ENCODE data around the gene MARCO.

Gene MARCO, protein sequence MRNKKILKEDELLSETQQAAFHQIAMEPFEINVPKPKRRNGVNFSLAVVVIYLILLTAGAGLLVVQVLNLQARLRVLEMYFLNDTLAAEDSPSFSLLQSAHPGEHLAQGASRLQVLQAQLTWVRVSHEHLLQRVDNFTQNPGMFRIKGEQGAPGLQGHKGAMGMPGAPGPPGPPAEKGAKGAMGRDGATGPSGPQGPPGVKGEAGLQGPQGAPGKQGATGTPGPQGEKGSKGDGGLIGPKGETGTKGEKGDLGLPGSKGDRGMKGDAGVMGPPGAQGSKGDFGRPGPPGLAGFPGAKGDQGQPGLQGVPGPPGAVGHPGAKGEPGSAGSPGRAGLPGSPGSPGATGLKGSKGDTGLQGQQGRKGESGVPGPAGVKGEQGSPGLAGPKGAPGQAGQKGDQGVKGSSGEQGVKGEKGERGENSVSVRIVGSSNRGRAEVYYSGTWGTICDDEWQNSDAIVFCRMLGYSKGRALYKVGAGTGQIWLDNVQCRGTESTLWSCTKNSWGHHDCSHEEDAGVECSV

DNA sequence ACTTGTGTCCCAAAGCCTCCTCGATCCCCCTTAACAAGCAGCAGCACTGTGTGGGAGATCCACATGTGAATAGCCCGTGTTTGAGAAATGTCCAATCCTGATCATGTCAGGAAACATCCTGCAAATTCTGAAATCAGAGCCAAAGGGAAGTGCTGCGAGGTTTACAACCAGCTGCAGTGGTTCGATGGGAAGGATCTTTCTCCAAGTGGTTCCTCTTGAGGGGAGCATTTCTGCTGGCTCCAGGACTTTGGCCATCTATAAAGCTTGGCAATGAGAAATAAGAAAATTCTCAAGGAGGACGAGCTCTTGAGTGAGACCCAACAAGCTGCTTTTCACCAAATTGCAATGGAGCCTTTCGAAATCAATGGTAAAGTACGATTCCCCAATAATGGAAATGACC lies at the start of gene MARCO:
Gene MARCO (plus strand): TSS at position 164 of the 400 bp plus-strand sequence. CDS start 107 bp downstream, at position 271.
- DNase-seq (ENCODE audit: low read depth, low spot score): no peak

DNA sequence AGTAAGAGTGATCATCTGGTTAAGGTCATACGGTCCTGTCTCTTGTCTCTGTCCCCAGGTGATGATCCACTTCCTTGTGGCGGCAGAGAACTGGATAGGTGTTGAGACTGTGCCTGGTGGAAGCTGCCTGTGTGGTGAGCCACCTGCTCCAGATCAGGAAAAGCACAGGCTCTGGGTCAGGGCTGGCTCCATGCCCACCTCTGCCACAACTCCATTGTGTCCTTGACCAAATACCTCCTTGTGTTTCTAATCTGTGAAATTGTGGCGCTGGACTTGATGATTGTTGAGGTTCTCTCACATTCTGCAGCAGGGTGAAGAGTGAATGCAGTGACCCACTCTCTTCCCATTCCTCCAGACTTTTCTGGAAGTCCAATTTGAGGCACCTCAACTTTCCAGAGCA lies 48.9 kb upstream of the MARCO start:
- no peak for DNase-seq (ENCODE audit: low read depth, low spot score)

DNA sequence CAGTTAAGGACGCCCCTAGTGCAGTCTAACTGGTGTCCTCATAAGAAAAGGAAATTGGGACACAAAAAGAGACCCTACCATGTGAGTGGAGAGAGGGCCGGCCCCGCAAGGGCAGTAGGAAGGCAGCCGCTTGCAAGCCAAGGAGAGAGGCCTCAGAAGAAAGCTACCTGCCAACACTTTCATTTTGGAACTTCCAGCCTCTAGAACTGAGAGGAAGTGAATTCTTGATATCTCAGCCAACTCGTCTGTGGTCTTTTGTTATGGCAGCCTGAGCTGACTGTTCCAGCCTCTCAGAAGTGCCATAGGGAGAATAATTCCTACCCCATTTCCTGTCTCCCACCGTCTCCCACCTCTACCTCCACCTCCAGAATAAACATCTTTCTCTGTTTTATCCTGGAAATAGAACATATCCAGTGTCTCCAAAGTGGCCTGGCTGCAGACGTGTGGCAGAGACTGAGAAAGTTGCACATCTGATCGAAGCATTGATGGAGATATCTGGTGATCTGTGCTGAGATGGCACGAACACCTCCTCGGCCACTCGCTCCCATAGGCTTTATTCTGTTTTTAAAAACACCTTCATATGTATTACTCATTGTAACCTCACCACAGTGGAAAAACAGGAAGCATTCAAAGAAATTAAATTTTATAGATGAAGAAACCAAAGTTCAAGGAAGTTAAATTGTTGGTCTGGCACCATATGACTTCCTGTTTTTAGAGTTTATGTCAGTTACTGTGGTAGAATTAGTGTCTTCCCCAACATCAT lies 39.5 kb upstream of the MARCO start:
- DNase-seq (ENCODE audit: low read depth, low spot score): no peak

DNA sequence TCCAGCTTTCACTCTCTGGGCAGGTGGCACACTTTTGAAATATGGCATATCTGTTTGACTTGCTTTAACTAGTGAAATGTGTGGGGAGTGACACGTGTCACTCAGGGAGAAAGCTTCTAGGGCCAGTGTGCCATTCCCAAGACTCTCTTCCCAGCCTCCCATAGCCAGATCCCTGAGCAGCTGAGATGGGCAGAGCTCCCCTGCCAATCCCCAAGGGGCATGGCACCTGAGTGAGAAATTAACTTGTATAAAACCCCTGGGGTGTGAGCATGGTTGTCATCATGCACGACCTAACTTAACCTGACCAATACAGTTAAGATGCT lies 39.0 kb upstream of the MARCO start:
- no peak for DNase-seq (ENCODE audit: low read depth, low spot score)

DNA sequence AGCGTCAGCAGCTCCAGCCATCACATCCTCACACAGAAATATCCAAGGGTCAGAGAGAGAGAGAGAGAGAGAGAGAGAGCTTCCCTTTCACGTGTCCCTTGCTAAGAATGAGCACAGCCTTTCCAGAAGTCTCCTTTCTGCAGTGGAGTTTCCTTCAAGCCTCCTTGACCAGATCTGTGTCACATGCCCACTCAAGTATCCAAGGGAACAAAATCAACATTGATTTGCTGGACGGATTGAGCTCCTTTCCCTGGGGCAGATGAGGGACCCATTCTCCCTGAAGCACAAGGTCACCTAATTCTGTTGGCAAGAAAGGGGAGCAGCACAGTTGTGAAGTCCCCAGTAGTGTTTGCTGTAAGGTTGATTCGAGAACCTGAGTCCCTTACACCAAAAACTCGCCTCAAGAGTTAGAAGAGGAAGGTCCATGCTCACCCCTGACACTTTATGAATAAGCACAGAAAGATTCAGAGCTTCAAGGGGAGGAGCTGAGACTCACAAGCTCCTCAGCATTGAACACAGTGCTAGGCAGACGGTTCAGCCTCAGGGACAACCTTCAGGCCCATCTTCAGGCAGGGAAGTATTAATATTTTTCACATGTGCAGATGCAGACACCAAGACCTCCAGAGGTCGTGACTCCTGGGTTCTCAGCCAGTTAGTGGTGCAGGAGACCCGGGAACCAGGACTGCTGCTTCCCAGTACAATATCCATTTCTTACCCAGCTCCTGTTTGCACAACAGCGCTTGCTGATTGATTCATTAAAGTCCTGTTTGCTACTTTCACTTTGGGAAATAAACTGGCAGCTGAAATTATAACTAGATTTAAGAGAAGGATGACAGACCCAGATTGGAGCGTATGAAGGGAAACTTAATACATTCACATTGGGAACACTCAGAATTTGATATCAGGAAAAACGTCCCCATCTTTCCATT lies 38.2 kb upstream of the MARCO start:
- no peak for DNase-seq (ENCODE audit: low read depth, low spot score)

DNA sequence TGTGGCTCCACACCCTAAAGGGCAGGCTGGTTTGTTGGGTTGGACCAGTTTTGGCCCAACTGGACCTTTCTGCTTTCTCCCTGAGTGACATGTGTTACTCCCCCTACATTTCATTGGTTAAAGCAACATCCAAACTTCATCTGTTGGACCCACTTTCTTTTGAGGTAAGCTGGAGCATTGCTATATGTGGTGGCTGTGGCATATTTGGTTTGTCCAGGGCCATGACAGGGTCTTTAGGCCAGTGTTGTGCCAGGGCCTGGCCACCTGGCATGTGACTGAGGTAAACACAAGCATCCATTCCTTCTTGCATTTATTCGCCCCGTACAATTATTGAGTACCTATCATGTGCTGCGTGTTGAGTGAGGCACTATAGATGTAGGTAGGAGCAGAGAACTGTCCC lies 36.8 kb upstream of the MARCO start:
- DNase-seq (ENCODE audit: low read depth, low spot score): no peak

DNA sequence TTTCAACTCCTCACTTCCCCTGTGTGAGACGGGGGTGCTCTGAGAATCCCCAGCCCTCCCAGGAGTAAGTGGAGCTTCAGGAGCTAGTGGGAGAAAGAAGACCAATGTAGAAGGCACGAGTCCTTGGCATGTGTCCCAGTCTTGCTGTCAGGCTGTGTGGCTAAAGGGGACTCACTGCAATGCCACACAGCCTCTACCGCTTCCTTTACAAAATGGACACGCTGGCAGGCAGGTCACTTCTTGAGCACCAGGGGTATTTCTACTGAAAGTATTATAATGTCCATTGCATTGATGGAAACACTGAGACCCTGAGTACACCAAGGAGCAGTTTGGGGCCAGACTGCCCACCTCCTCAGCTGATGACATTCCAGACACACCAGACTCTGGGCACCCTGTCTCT lies 35.8 kb upstream of the MARCO start:
- DNase-seq (ENCODE audit: low read depth, low spot score): no peak

DNA sequence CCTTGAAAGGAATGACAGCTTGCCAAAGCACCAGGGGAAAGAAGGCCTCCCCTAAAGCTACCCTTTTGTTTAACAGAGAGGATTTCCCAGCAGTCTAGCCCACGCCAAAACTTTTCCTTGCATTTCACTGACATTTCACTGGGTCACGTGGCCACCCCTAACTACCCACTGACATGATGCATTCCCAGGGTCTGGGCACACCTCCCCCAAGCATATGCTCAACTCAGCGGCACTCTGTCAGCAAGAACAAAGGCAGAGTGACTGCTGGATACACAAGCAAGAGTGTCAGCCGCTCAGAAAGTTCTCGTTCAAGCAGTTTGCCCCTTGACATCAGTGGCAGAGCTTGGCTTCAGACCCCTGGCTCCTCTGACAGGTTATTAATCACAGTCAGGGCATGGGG lies 34.2 kb upstream of the MARCO start:
- DNase-seq (ENCODE audit: low read depth, low spot score): no peak

DNA sequence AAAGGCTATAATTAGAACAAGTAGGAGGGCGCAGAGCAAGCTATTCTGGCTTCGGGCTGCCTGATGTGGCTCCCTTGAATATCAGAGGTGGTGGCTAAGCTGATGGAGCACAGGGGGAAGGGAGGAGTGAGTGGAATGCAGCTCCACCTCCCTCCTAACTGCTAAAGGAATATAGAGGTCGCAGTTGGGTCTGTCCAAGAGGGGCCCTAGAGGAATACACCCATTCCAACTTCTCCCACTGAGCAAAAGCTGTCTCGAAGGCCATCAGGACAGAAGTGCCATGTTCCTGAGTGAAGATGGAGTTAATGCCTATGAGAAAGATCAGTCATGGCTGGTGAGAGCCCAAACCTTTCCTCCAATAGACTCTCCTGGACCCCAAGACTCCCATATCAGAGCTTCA lies 32.8 kb upstream of the MARCO start:
- DNase-seq (ENCODE audit: low read depth, low spot score): no peak

DNA sequence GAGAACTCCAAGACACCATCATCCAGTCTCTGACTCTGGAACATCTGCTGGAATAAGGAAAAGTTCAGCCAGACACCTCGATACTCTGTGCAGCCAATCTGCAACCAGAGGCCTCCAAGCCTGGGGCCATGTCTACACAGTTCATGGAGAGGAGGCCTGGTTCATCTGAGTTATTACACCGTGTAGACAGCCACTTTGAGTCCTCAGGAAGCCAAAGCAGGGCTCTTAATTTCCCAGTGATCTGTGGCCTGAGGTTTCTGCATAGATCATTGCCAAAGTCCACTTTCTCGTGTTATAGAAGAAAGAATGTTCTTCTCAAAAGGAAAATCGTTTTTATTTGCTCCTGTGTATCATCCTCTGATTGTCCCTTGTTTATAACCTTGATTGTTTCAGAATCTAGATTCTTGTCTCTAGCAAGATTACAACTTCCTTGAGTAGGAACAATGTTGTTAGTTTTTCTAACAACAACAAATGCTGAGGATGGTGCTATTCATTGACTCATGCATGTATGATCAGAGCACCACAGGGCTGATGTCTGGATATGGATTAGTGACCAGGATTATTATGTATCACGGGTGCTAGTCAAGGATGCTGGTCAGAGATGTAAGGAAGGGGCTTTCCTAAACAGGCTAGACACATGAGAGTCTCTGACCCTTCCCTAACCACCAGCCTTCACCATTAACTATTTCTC lies 30.7 kb upstream of the MARCO start:
- no peak for DNase-seq (ENCODE audit: low read depth, low spot score)

DNA sequence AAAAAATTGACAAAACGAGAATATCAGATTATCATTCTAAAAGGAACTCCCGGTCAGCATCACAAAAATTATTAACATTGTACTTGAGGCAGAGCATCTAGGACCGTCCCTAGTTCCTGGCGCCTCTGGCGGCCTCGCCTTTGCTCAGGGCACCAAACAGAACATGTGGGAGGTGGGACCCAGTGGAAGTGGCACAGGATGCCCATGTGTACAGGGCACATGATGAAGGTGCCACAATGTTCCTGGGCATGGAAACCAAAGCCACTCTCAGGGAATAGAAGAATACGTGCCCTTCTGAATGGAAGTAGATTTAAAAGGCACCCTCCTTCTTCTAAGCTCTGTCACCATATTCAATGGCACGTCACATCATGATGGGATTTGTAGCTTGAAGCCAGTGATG lies 30.1 kb upstream of the MARCO start:
- DNase-seq (ENCODE audit: low read depth, low spot score): no peak

DNA sequence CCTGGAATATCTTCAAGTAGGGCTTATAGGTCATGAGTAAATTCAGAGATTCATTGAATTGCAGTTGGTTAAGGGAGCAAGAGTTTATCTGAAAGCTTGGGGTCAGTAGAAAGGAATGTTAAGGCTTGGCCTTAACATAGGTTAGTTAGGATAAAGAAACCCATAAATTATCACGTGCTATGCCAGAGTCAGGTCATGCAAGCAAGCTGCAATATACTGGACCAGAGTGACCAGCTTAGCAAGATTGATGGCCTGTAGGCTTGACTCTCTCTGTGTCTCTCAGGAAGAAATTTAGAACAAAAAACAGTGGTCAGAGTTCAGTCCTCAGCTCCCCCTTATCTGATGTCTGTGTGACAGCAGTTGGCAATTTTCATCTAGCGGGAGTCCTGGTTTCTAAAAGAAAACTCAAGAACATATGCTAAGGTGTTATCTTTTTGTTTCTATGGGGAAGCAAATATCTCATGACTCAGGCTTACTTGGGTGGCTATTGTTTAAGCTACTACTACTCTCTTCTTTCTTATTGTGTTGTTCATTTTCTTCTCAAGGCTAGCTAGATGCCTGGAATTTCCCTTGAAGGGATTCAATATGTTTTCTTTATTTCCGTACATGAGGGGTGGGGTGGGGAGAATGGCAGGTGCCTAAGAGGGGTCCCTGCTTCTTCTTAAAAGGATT lies 28.7 kb upstream of the MARCO start:
- DNase-seq (ENCODE audit: low read depth, low spot score): no peak

DNA sequence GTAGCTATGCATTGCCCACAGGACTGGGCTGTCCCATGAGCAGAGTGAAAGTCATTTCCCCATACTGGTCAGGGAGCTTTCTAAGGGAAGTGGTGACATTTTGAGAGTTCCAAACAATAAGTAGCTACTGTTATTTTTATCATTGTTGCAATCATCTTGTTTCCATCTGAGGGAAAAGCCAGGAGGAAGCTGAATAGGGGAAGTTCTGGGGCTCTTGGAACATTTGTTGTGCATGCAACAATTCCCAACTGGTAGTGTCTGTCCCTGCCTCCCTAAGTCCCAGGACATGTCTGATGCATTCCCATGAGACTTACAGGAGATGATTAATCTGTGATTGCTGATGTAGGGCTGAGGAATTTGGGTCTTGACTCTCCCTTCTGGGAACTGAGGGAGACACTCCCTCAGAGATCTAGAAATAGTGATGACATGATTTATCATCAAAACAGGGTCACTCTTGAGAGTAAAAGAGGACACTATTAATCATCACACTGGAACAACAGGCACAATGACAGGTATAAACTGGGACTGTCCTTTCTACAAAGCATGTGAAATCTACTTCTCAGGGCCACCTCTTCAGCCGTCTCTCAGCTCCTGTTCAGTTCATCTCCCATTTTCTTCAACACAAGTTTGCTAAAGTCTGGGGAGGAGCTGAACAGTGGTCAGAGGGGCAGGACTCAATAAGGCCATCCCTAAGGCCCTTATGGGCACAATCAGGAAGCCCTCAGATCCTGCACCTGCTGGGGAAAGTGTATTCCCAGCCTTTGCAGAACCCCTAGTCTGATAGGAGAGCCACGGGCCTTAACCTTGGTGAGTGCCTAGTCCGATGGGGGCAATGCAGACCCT lies 28.0 kb upstream of the MARCO start:
- no peak for DNase-seq (ENCODE audit: low read depth, low spot score)

DNA sequence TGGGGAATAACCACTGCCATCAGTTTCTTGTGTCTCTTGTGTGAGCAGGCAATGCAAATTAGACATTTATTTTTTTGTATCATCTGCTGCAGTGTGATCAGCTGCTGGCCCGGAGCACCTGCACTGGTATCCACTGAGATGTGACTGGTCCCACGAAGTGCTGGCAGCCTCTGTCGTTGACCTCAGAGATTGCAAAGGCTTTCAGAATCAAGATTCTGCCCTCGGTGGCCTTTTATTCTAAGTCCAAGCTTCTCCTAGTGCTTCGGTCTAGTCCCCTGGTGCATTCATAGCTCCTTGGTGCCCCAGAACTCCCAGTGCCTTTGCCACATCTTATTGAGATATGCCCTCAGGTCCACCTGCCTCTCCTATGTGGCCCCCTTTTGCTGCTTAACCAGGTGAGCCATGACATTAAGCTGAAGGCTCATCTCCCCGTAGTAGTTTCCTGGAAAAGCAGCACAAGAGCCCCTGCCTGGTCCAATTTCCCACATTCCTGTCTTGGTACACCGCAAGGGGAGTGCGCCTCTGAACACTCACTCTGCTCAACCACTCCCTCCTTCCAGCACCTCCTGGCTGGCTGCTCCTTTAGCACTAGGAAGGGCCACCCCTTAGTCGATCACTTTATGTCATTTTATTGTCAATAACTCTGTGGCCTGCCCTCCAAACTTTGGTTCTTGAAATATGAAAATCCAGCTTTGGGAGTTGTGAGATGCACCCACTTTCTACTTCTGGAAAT lies 27.1 kb upstream of the MARCO start:
- DNase-seq (ENCODE audit: low read depth, low spot score): no peak

DNA sequence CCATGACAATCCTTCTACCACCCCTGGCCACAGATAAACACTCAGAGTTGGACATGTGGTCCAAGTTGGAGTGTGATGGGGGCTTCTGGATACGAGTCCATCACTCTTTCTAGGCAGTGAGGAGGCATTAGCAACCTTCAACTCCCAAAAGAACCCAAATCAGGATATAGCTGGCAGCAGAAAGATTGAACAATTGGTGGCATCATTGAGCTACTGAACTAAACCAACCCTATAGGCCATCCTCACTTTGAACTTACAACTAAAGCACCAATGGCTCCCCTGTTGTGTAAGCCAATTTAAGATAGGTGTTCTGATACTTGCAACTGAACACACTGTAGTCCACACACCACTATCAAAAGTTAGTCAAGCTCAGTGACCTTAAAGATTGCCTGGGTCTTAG lies 24.0 kb upstream of the MARCO start:
- DNase-seq (ENCODE audit: low read depth, low spot score): no peak

DNA sequence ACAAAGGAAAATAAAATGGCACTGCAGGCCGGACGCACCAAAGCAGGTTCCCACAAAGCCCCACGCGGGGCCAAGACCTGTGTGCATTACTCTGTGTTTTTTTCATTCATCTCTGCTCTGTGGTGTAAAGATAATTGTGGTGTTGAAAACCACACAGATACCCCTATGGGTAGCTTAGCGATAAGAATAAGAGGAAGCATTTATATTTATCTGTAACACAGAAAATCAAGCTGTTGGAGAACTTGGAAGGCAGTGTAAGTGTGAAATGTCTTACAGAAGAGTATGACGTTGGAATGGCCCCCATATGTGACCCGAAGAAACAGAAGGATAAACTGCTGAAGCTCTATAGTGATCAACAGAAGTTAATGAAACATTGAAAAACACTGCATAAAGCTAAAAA lies 20.3 kb upstream of the MARCO start:
- DNase-seq (ENCODE audit: low read depth, low spot score): no peak

DNA sequence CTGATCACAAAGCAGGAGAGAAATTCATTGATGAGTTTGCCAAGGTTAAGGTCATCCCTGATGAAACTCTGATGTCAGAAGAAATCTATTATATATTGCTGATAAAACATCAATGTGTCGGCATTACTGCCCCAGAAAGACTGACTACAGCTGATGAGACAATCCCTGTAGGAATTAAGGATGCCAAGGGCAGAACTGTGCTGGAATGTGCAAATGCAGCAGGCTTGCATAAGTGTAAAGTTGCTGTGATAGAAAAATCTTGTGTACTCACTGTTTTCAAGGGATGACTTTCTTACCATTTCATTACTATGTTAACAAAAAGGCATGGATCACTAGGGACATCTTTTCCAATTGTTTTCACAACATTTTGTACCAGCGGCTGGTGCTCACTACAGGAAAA lies 19.7 kb upstream of the MARCO start:
- no peak for DNase-seq (ENCODE audit: low read depth, low spot score)

DNA sequence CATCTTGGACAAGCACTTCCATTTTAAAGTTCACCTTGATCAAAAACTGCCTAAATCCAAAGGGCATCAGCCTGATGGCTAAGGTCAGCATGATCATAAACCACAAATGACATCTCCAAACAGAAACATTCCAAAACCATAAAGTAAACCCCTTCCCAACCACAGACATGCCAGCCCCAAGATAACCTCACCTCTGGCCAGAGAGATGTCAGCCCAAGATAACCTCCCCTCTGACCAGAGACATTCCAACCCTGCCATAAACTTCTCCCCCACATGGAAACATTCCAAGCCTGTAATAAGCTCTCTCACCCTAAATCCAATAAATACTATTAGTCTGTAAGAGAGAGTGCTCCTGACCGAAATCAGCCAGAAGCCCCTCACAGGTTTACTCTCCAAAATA lies 18.6 kb upstream of the MARCO start:
- no peak for DNase-seq (ENCODE audit: low read depth, low spot score)

DNA sequence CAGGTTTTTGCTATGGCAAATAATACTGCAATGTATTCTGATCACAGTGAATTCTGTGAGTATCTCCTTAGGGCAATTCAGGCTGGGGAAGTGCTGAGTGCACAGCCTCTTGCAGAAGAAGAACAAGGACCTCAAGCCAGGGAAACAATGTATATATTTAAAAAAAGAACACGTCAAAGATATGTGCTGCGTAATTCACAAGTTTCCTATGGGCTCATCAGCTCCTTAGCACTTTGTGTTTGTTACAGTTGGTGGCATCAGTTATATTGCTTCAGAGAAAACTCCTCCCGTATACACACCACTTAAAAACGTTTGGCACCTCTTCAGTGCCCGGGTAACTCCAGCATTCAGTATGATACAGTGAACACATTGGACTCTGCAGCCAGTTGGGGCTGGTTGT lies 16.5 kb upstream of the MARCO start:
- DNase-seq (ENCODE audit: low read depth, low spot score): no peak
